ENCODE data around the gene ATP6V0B.
A peak's percentile ranks its signal among the peaks of the same experiment; 100 is the strongest.

ATP6V0B gene

DNA sequence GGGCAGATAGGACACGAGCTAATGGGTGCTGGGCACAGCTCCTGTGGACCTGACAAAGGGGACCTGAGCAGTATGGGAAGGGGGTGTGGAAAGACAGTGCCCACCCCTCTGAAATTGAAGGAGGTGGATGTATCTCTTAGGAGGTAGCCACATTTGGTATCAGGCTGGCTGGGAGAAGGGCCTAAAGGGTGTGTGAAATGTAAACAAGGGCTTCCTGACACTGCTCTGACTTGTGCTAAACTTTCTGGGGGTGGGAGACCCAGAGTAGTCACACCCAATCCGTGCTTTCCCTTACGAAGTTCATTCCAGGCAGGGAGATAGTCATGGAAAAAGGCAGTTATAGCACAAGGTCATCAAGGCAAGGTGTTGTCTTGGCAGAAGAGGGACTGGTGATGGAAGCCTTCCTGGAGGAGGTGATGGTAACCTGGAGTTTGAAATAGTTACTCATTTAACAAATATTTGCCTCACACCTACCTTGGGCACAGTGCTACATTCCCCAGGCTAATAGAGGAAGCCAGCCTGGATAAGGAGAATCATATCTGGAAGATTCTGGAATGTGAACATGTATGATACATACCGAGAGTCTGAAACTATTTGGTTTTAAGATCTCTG is 11.3 kb downstream of the ATP6V0B start:
- no peak for DNase-seq

DNA sequence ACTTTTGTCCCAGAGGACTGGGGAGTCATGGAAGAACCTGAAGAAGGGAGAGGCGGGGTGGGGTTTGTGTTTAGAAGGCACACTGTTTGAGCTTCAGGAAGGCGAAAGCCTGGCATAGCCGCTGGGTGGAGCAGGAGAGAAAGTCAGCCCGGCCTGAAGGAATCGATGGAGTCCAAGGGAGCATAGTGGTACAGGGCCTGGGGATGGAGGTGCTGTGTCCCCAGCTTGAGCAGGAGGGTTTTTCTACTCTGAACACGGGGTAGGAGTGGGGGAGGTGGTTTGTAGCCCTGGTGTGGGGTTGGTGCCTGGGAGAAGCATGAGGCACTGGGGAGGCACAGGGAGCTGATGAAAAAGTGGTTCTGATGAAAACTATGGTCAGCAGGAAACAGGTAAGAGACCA is 12.0 kb downstream of the ATP6V0B start:
- no peak for DNase-seq

DNA sequence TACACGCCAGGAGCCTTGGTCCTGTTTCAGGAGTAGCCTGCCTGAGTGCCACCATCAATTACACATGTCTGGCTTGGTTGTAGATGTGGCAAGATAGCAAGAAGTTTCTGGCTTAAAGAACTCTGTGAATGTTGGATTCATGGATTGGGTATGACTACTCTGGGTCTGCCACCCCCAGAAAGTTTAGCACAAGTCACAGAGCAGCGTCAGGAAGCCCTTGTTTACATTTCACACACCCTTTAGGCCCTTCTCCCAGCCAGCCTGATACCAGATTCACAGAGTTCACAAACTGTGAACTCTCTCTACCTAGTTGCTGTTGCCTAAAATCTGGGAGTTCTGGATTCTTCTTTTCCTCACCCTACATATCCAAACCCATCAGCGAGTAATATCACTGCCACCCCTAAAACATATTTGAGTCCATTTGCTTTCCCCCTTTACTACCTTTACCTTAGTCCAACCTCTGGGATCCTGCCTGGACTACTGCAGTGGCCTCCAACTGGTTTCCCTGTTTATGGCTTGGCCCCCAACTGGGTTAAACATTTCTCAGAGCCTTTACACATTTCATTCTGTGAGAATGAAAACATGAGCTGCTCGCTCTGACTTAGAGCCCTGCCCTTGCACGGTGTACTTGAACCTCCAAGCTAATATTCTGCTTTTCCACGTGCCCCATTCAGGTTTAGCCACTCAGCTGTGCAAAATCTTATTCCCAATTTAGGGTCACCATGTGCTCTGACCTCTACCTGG is 12.6 kb downstream of the ATP6V0B start:
- DNase-seq: no peak

DNA sequence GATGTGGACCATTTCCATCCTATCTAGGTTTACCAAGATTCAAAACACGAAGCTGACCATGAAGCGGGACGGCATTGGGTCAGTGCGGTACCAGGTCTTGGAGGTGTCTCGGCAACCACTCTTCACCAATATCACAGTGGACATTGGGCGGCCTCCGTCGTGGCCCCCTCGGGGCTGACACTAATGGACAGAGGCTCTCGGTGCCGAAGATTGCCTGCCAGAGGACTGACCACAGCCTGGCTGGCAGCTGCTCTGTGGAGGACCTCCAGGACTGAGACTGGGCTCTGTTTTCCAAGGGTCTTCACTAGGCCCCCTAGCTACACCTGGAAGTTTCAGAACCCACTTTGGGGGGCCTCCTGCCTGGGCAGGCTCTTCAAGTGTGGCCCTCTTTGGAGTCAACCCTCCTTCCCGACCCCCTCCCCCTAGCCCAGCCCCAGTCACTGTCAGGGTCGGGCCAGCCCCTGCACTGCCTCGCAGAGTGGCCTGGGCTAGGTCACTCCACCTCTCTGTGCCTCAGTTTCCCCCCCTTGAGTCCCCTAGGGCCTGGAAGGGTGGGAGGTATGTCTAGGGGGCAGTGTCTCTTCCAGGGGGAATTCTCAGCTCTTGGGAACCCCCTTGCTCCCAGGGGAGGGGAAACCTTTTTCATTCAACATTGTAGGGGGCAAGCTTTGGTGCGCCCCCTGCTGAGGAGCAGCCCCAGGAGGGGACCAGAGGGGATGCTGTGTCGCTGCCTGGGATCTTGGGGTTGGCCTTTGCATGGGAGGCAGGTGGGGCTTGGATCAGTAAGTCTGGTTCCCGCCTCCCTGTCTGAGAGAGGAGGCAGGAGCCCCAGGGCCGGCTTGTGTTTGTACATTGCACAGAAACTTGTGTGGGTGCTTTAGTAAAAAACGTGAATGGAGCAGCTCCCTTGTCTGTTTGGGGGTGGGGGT is 15.8 kb downstream of the ATP6V0B start:
- DNase-seq: no peak

DNA sequence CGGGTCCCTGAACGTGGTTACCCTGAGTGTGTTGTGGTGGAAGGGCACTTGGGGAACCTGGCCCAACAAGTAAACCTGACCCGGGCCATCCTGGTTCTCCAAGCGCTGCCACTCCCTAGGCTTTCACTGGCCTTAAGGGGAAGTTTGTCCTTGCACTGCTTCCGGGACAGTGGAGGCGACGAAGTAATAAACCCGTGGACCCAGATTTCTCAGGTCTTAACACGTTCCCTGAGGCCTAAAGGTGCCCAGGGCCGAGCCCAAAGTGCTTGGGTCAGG is 16.4 kb downstream of the ATP6V0B start:
- DNase-seq: no peak

DNA sequence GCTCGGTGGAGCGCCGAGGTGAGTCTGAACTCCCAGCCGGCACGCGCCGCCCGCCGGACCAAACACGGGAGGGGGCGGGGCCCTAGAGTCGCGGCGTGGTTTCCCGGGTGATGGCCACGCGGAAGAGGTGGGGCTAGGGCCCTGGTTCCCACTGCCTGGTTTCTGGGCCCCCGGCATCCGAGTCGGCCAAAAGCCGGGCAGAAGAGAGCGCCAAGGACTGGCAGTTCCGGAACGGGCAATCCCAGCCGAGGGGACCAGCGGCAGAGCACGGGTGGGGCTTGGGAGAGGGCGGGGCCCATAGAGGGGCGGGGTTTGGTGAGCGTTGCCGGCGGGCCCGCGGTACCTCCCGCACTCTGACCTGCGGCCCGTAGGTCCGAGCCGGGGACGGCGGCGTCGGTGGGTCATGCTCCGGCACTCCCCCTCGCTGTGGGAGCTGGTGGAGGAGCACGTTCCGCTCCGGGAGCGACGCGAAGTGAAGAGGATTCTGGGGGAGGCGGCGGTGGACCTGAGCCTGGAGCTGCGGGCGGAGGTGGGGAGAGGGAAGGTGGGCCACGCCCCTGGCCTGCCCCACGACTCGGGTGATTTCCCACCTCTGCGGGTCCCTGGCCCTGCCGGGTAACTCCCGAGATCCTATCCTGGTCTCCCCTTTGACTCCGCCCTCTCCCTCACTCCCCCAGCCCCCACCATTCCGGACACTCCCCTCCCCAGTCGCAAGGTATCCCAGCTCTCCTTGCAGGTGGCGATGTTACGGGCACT is 16.9 kb downstream of the ATP6V0B start, which contains the start of gene CCDC24:
Gene CCDC24 (plus strand): TSS at position 124 of the 756 bp plus-strand sequence. CDS start 280 bp downstream, at position 404.
- DNase-seq: peak; percentile 73

DNA sequence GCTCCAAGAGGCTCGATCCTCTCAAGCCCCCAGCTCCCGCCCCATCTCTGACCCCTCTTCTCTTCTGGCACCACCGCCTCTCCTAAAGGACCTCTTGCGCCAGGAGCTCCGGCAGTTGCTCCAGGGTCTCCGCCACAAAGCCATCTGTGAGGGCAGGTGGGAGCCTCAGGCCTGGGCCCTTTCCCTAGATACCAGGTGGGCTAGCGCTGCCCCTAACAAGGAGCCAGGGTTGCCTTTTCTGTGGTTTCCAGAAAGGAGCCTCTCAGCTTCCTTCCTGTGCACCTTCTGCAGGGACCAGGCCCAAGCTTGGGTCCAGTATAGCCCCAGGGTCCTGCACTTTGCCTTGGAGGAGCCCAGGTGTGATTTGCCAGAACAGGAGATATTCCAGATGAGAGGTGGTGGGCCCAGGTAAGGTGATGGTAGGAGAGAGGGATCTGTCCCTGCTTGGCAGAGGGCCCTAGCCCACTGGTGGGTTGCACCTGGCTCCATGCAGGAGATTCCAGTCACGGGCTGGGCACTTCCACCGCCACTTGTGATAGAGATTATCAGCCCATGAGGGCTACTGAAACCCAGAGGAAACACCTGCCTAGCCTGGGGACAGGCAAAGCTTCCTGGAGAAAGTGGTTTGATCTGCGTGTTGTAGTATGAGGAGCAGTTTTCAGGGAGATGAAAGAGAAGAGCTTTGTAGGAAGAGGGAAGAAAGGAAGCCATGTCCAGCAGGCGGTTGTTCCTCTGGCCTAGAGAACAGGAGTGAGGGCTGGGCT is 17.7 kb downstream of the ATP6V0B start:
- no peak for DNase-seq

DNA sequence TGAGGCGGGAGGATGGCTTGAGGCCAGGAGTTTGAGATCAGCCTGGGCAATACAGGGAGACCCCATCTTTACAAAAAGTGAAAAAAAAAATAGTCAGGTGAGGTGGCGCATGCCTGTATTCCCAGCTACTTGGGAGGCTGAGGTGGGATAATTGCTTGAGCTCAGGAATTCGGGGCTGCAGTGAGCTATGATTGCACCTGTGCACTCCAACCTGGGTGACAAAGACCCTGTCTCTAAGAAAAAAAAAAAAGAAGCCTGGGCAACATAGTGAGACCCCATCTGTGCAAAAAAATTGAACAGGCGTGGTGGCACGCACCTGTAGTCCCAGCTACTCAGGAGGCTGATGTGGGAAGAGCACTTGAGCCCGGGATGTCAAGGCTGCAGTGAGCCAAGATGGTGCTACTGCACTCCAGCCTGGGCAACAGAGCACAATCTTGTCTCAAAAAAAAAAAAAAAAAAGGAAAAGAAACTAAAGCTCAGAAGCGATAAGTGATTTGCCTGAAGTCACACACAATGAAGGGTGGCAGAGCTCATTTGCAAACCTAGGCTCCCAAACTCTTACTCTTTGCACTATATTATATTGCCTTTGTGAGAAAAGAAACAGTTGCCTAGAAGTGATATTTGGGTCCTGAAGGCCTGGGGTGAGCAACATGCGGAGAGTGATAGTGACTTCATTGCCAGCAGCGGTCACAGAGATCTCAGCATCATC is 18.6 kb downstream of the ATP6V0B start:
- no peak for DNase-seq

DNA sequence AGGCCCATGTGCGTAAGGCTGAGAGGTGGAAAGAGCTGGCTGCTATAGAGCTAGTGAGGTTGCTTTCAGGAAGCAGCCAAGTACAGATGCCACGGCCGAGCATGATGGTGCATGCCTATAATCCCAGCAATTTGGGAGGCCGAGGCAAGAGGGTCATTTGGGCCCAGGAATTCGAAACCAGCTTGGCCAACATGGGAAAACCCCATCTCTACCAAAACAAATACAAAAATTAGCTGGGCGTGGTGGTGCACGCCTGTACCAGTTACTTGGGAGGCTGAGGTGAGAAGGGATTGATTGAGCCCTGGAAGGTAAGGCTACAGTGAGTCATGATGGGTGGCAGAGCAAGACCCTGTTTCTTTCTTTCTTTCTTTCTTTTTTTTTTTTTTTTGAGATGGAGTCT is 19.3 kb downstream of the ATP6V0B start:
- no peak for DNase-seq

DNA sequence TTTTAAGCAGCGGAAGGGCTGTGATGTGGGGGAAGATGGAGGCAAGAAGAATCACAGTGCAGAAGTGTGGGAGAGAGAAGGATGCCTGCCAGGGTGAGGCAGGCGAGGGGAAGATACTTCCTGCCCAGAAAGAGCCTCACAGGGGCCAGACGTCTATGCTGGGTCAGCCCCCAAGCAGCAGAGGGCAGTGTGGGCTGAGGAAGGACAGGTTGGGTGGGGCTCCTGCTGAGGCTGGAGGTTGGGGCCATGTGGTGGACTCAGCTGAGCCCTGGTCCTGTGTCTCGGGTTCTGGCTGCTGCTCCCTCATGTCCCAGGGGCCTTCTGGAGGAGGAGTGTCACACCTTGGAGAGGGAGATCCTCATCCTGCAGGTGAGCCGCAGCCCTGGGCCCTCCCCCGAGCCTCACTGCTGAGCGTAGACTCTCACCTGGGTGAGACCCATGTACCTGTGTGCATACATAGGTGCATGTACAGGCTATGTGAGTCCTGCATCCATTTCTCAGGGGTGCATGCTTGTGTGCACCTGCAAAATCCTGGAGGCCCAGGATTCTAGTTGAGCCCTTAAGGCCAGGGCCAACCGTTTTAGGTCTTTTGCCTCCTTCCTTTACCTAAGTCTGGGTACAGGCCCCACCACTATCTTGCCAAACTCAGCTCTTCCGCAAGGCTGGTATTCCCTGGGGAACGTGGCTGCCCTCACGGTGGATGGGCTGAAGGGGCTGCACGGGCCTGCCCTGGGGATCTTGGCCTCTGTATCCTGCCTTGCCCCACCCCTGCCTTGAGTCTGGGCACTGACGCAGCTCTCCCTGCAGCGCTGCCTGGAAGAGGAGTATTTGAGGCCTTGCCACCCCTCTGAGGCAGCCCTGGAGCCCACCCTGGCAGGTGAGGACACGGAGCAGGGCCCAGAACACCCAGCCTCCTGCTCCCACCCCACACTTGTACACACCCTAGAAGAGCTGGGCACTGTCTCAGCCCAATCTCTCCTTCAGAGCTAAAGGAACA is 20.3 kb downstream of the ATP6V0B start:
- DNase-seq: no peak

DNA sequence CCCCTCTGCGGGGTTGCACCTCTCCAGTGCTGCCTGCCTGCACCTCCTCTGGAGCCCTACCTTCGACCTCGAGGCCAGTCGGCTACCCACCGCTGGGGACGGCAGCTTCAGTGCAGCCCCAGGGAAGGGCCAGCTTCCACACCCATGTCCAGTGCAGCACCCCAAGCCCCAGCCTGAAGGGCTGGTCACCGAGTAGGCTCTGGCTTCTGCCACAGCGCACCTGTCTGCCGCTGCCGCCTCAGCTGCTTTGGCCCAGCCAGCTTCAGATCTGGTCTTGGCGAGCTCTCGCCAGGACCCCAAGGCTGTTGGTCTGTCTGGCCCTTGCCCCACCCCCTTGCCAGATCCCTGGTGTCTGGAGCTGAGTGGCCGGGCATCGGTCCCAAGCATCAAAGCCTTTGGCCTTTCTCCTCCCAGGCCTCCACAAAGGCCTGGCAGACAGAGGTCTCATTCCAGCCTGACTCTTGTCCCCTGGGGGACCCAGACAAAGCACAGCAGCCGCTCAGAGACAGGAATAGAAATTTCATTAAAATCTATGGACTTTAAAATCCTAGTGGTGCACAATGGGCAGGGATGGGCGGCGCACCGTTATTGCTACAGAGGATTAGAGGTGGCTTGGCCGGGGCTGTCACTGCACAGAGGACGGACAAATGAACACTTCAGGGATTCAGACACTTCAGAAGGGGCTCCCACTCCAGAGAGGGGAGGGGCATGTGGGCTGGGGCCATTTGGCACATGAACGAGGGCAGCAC is 21.4 kb downstream of the ATP6V0B start:
- no peak for DNase-seq

DNA sequence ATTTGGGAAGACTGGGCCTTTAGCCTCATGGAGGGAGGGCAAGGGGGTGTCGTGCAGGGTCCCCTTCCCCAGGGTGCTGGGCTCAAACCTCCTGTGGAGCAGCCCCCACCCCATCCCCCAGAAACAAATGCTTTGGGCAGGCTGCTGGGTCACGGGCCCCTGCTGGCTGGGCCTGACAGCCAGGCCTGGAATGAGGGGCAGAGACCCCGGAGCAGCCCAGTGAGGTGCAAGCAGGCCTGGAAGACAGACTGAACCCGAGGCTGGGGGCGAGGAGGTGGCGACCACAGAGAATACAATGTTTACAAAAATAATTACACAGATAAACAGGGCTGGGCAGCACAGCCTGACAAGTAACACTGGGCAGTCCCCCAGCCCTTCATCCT is 22.0 kb downstream of the ATP6V0B start:
- no peak for DNase-seq

DNA sequence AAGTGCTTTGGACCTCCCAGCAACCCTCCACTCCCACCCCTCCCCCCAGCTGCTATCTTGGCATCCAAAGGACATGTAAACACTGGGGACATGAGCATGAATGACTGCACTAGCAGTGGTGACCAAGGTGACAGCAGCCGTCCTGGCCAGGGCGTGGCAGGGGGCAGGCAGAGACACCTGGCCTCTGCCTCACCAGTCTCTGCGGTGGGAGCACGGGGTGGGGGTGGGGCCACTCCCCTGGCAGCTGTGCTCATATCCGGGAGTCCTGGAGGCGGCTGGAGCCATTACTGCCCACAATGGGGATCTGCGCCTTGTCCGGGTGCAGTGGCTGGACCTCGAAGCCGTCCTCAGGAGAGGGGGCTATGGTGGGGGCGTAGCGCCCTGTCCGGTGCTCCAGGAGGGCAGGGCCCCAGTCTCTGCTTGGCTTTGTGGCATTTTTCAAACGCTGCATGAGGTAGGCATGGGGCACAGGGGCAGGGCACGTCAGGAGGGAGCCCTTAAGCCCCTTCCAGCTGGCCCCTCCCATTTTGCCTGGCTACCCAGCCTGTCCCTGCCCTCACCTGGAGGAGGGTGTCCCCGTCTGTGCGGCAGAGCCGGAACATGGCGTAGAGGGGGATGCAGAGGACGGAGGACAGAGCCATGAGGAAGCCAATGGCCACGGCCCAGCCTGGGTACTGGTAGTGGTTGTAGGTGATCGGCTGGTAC is 22.7 kb downstream of the ATP6V0B start:
- no peak for DNase-seq

DNA sequence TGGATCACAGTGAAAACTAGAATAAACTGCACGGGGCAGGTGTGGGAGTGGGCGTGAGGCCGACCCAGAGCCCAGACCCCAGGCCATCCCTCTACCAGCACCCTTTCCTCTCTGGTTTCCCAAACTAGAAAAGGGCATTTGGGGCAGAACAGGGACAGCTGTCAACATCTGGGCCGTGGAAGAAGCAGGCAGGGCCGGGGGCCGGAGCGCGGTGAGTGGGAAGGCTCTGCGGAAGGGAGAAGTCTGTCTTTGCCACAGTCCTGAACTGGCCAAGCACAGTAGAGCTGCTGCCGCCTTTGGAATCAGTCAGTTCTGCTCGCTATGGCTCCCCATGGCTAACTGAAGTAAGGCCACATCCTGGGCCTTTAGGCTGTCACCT is 23.2 kb downstream of the ATP6V0B start:
- DNase-seq: no peak

DNA sequence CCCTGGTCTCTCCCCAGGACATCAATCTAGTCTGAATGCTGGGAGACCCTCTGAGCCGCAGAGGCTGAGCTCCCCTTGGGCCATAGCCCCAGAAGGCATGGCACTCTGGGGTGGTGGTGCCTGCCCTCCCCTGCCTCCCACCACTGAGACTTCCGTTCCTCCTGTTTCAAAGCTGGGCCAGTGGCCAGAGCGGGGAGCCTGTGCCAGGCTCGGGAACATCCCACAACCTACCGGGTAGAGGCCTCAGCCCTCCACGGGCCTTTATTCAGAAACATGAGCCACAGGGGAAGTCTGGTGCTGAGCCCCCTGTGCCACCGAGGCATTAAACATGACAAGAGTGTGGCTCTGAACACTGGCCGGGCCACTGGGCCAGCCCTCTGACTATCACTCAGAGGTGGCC is 24.7 kb downstream of the ATP6V0B start:
- no peak for DNase-seq

DNA sequence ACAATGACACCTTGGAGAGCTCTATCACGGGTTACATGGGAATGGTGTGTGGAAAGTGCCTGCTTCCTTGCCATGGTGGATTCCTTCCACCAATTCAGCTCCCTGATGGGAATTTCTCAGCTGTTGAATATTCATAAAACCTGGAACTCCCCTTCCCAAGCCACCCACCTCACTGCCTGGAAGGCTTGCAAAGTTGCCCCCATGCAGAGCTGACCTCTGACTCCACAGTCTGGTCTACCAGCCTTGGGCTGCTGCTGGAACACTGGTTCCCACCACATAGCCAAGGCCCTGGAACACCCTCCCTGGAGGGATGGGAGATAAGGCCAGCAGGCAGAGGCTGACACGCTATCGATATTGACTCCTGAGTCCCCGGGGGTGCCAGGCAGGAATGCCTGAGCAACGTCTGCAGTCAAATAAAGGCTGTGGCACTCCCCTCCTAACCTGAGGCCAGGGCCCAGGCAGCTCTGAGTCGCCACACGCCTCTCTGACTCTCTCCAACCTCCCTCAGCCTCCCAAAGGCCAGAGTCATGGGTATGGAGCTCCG is 25.4 kb downstream of the ATP6V0B start:
- no peak for DNase-seq

DNA sequence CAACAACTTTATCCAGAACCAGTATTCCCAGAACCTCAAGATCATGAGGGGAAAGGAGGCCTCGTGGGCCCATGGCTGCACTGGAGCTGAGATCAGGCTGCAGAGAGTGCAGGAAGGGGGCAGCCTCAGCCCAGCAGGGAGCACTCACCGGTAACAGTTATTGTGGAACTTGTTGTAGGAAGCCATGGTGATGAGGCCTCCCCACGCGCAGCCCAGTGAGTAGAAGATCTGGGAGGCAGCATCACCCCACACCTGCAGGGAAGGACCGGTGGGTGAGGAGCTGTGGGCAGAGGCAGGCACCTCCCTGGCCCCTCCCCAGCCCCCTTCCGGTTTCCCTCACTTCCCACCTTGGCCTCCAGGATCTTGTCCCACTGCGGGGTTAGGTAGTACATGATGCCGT is 27.4 kb downstream of the ATP6V0B start:
- DNase-seq: no peak

DNA sequence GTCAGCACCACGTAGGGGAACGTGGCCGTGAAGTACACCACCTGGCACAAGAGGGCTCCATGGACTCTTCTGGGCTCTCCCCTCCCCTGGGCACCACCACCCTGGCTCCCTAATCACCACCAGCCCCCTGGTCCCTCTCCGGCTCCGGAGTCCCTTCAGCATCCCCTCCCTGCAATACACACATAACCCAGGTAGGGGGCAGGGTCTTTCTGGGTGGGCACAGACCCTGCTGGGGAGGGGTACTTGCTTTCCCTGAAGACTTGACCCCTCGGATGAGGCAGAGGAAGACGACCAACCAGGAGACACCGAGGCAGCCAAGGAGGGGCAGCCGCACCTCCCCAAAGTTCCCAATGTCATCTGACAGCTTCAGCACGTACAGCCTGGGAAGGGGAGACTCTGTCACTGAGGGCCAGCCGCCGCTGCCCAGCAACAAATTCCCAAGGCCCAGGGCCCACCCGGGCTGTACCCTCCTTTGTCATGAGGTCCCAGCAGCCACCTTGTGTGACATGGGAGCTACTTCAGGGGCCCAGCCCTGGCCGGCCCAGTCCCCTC is 27.9 kb downstream of the ATP6V0B start:
- DNase-seq: no peak
